ENCODE results near the gene TIMP4.

DNA sequence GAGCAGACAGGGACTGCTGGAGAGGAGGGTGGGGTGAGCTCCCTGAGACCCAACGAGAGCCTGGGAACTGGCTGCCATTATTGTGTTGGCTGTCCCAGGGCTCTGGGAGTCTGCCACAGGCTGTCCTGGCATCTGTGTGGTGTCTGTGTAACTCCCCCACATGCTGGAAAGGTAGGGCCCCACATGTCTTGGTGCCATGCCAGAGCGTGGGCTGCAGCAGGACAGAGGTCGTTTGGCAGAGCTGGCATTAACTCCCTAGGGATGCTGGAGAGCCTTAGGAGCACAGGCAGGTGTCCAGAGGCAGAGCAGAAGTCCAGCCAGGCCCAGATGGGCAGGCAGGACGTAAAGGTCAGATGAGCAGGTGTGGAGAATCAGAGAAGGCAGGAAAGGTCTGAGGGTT, 9.7 kb downstream of the TIMP4 start:
- TF ChIP-seq, protein P1, sequence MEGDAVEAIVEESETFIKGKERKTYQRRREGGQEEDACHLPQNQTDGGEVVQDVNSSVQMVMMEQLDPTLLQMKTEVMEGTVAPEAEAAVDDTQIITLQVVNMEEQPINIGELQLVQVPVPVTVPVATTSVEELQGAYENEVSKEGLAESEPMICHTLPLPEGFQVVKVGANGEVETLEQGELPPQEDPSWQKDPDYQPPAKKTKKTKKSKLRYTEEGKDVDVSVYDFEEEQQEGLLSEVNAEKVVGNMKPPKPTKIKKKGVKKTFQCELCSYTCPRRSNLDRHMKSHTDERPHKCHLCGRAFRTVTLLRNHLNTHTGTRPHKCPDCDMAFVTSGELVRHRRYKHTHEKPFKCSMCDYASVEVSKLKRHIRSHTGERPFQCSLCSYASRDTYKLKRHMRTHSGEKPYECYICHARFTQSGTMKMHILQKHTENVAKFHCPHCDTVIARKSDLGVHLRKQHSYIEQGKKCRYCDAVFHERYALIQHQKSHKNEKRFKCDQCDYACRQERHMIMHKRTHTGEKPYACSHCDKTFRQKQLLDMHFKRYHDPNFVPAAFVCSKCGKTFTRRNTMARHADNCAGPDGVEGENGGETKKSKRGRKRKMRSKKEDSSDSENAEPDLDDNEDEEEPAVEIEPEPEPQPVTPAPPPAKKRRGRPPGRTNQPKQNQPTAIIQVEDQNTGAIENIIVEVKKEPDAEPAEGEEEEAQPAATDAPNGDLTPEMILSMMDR (conservative IDR thresholded peaks at IDR 0.05 in 1 of 2, IDR thresholded peaks at IDR 0.05 in 1 of 2; ENCODE audit: extremely low read depth in 1 of 2, insufficient read depth in 1 of 2, low read depth in 1 of 2, low read length in 2 of 2) = no peak
- TF ChIP-seq EZH2 (IDR thresholded peaks at IDR 0.05; ENCODE audit: borderline replicate concordance, low read length) = no peak
